GM12878 (cell line): ENCODE measurements around the gene SLC25A26. TPM values are rescaled to one million over a fixed set of nuclear protein-coding genes. Genes with fewer than 3 reads are reported as not detected.

Experiments
- ATAC-seq: fragments of 200-7000 bp; cut with Tn5 transposase; 3 replicates; pipeline ENCODE4 v1.9.1; 2020; ENCODE audit warnings: mild to moderate bottlenecking, moderate library complexity
- BruUV-seq: library from RNA; stranded (reverse); fragments of 400-500 nt; replicated peaks from 2 replicates; lab custom pipeline; 2021; lab: Mats Ljungman, UMichigan
- CTCF ChIA-PET: fragments of 300-600 bp; sonication (Branson Sonifier 250); formaldehyde crosslinking; extraction: SDS; loops from one replicate; lab custom pipeline; 2021; ENCODE audit warnings: inconsistent platforms; lab: Yijun Ruan, JAX
- POLR2A ChIA-PET: fragments of 350-600 bp; formaldehyde crosslinking; extraction: SDS; loops from one replicate; lab custom pipeline; 2021; ENCODE audit warnings: inconsistent platforms; lab: Charles Lee
- RAD21 ChIA-PET: fragments of 300-600 bp; sonication (Branson Sonifier 250); formaldehyde crosslinking; loops from one replicate; lab custom pipeline; 2023; ENCODE audit warnings: antibody characterized with exemption; ENCODE audit not compliant: unreplicated experiment; lab: Charles Lee
- SMC1A ChIA-PET: fragments of 300-600 bp; sonication (Branson Sonifier 250); formaldehyde crosslinking; loops from one replicate; lab custom pipeline; 2023; ENCODE audit not compliant: unreplicated experiment, uncharacterized antibody; lab: Charles Lee
- DNase-seq: peaks from one replicate; pipeline ENCODE4 v3.0.0-alpha.2; 2011; ENCODE audit warnings: low read depth, low spot score
- FAIRE-seq: peaks from 3 replicates; lab custom pipeline; 2011; peaks lifted over from hg19 to GRCh38; lab: Jason Lieb, UNC
- H2AFZ ChIP-seq: 2 replicates; pipeline ENCODE4 v1.6.0; 2011; ENCODE audit warnings: low read depth, low read length, control low read depth; ENCODE audit not compliant: control insufficient read depth
- H3K27ac ChIP-seq: 2 replicates; pipeline ENCODE4 v1.5.1; 2011; ENCODE audit warnings: control low read depth; ENCODE audit not compliant: control insufficient read depth, insufficient read depth
- H3K27me3 ChIP-seq, 2 experiments: replicated peaks in 1 of 2; 2 replicates each; pipeline versions ENCODE4 v1.6.0 to v1.6.1; 2011; ENCODE audit warnings: low read length in 1 of 2; ENCODE audit not compliant: control insufficient read depth in 2 of 2, insufficient read depth in 2 of 2
- H3K36me3 ChIP-seq, 2 experiments: 2 replicates each; pipeline ENCODE4 v1.5.1; 2011; ENCODE audit warnings: low read length in 1 of 2; ENCODE audit not compliant: control insufficient read depth in 2 of 2, insufficient read depth in 2 of 2
- H3K4me1 ChIP-seq: 2 replicates; pipeline ENCODE4 v1.6.1; 2011; ENCODE audit warnings: mild to moderate bottlenecking, low read length, moderate library complexity, mixed read lengths; ENCODE audit not compliant: control insufficient read depth, insufficient read depth
- H3K4me2 ChIP-seq: 2 replicates; pipeline ENCODE4 v1.6.0; 2011; ENCODE audit warnings: control low read depth; ENCODE audit not compliant: control insufficient read depth, insufficient read depth
- H3K4me3 ChIP-seq: fragments of 200-600 bp; sonication (generic); 2 replicates; pipeline ENCODE4 v1.5.1; 2016
- H3K79me2 ChIP-seq: 2 replicates; pipeline ENCODE4 v1.6.0; 2011; ENCODE audit warnings: low read length; ENCODE audit not compliant: control insufficient read depth, insufficient read depth
- H3K9ac ChIP-seq: 2 replicates; pipeline ENCODE4 v1.8.0; 2011; ENCODE audit warnings: low read length, control low read depth, mixed read lengths; ENCODE audit not compliant: control insufficient read depth, insufficient read depth
- H3K9me3 ChIP-seq: replicated peaks from 3 replicates; pipeline ENCODE4 v1.5.1; 2011; ENCODE audit warnings: mild to moderate bottlenecking, low read length; ENCODE audit not compliant: control insufficient read depth, insufficient read depth
- H4K20me1 ChIP-seq: 2 replicates; pipeline ENCODE4 v1.6.0; 2011; ENCODE audit not compliant: control insufficient read depth, insufficient read depth
- BRCA1 ChIP-seq: IDR thresholded peaks from 2 replicates; pipeline ENCODE4 v1.6.1; 2011; ENCODE audit warnings: low read depth, low read length, improper control_type of control experiment
- CBX5 ChIP-seq: sonication (generic); IDR thresholded peaks from 2 replicates; pipeline ENCODE4 v1.6.1; 2016; ENCODE audit warnings: low read depth, moderate library complexity, mild to moderate bottlenecking, inconsistent platforms
- GABPA ChIP-seq: IDR thresholded peaks from 2 replicates; pipeline ENCODE4 v1.6.1; 2014; ENCODE audit warnings: antibody characterized with exemption, low read depth, mild to moderate bottlenecking, inconsistent platforms
- HCFC1 ChIP-seq: fragments of 150-350 bp; IDR thresholded peaks from 2 replicates; pipeline ENCODE4 v1.6.1; 2014; ENCODE audit warnings: low read length
- MEF2B ChIP-seq: fragments of 450-650 bp; IDR thresholded peaks from 2 replicates; pipeline ENCODE4 v1.6.1; 2018; ENCODE audit warnings: mild to moderate bottlenecking, moderate library complexity; ENCODE audit not compliant: partially characterized antibody, poor library complexity, severe bottlenecking
- MTA3 ChIP-seq: IDR thresholded peaks from 2 replicates; pipeline ENCODE4 v1.6.1; 2012; ENCODE audit warnings: low read length, inconsistent platforms, borderline replicate concordance
- NR2F1 ChIP-seq: fragments of 450-650 bp; conservative IDR thresholded peaks from 2 replicates; pipeline ENCODE4 v1.6.1; 2017; ENCODE audit warnings: mild to moderate bottlenecking
- PAX5 ChIP-seq: IDR thresholded peaks from 2 replicates; pipeline ENCODE4 v1.6.1; 2011; ENCODE audit warnings: low read depth, low read length, borderline replicate concordance
- TAF1 ChIP-seq: IDR thresholded peaks from 2 replicates; pipeline ENCODE4 v1.6.1; 2011; ENCODE audit warnings: mild to moderate bottlenecking, low read depth, low read length, borderline replicate concordance
- ZNF274 ChIP-seq: IDR thresholded peaks from one replicate; pipeline ENCODE4 v1.8.0; 2011; ENCODE audit not compliant: insufficient read length, insufficient read depth
- ZNF687 ChIP-seq: fragments of 450-650 bp; IDR thresholded peaks from 2 replicates; pipeline ENCODE4 v1.6.1; 2017; ENCODE audit warnings: mild to moderate bottlenecking, moderate library complexity
- ZZZ3 ChIP-seq: IDR thresholded peaks from 2 replicates; pipeline ENCODE4 v1.6.1; 2011; ENCODE audit warnings: low read depth; ENCODE audit not compliant: control insufficient read depth, insufficient read length
- WGBS: methylation state at CpG from one replicate; pipeline ENCODE4 v1.1.6; 2016; ENCODE audit warnings: low lambda C conversion rate; ENCODE audit not compliant: insufficient replicate concordance, insufficient coverage; ENCODE audit errors: missing lambda C conversion rate; 5-methylcytosine and 5-hydroxymethylcytosine counted together
- in situ Hi-C: fragments of 300-500 bp; cut with MboI; formaldehyde crosslinking; loops from 9 replicates; pipeline ENCODE4 v1.14.3; 2018; ENCODE audit warnings: mixed read lengths
- intact Hi-C: fragments of 100-400 bp; cut with micrococcal nuclease; formaldehyde crosslinking; loops from one replicate; pipeline ENCODE4 v1.14.2; 2022; ENCODE audit not compliant: unreplicated experiment
- polyA plus RNA-seq, 11 experiments: library from polyadenylated mRNA; depleted of rRNA in 4 of 11; unstranded in 6 of 11; stranded (reverse) in 5 of 11; fragments of >200 nt; fragmentation: Nextera tagmentation in 4 of 11; fragmentation: Illumina TruSeq in 1 of 11; extraction: Ambion mirVana in 4 of 11; extraction: Trizol in 1 of 11; gene quantifications; 1 replicate in 1 of 11; 2 replicates in 10 of 11; pipeline versions ENCODE4 v1.2.1 to v1.2.3, GENCODE V29; 2011 to 2016; ENCODE audit warnings: inconsistent platforms in 2 of 11, missing spikeins in 2 of 11, low read depth in 1 of 11
- total RNA-seq, 4 experiments: library from RNA; depleted of rRNA in 3 of 4; stranded (reverse); fragments of >200 nt in 3 of 4; fragmentation: Illumina TruSeq in 1 of 4; extraction: Trizol in 1 of 4; gene quantifications; 2 replicates each; pipeline versions ENCODE4 v1.2.1 to v1.2.3, GENCODE V29; 2013 to 2021

SLC25A26 gene
- total and polyA plus RNA-seq, 10 of the 15 experiments (the other 5 are each of a cell fraction or from before 2014, with no cell fraction given) = 14.6 to 49.7 (median 24.9) TPM

- ChIA-PET POLR2A (interaction anchor here (0.9 kb wide), 1 partner anchor 9 kb away, joined by 3 read pairs; no protein-coding TSS in a partner anchor), RAD21 (no interaction called here), SMC1A (interaction anchor here (1.3 kb wide), 1 partner anchor 15 kb away, joined by 3 read pairs; no protein-coding TSS in a partner anchor), CTCF (no interaction called here)
- Histone ChIP-seq H3K9me3 (peaks cover 13% of the 10 kb centered on the region), H3K27me3 (no peaks in the 10 kb centered on the region), H3K4me3 (no peak overlapping the region), H3K79me2 (no peaks in the 10 kb centered on the region), H3K27ac (no peak overlapping the region), H3K4me2 (no peak overlapping the region), H3K4me1 (no peaks in the 10 kb centered on the region), H3K36me3 (peaks cover 0 to 3% of the 10 kb centered on the region in 2 experiments; a peak in 1 of 4 replicates), H3K9ac (no peak overlapping the region), H2AFZ (no peak overlapping the region), H4K20me1 (no peaks in the 10 kb centered on the region)
- 85% methylated on average over 3 of the region's 3 CpGs for WGBS
- DNase-seq = no peak
- no peak for ATAC-seq
- FAIRE-seq = no peak
- intact Hi-C loops = no loop called here
- in situ Hi-C loops = no loop called here
- BruUV-seq = no TSS peak
- TF ChIP-seq PAX5 (no peak), CBX5 (no peak), MTA3 (no peak), GABPA (no peak), ZNF687 (no peak), HCFC1 (no peak), NR2F1 (no peak), ZZZ3 (no peak), TAF1 (no peak), BRCA1 (no peak), ZNF274 (no peak), MEF2B (no peak)
These were observed 16.8 kb downstream of the SLC25A26 start for GRCh38 chr3:66237552-66237951.
